GM19238 (cell line): ENCODE results near the gene NTSR2.
A peak's percentile ranks its signal among the peaks of the same experiment; 100 is the strongest.

Experiments
- DNase-seq: peaks from one replicate; pipeline ENCODE4 v3.0.0; 2011; ENCODE audit warnings: low spot score; ENCODE audit not compliant: insufficient read length

Gene NTSR2

DNA sequence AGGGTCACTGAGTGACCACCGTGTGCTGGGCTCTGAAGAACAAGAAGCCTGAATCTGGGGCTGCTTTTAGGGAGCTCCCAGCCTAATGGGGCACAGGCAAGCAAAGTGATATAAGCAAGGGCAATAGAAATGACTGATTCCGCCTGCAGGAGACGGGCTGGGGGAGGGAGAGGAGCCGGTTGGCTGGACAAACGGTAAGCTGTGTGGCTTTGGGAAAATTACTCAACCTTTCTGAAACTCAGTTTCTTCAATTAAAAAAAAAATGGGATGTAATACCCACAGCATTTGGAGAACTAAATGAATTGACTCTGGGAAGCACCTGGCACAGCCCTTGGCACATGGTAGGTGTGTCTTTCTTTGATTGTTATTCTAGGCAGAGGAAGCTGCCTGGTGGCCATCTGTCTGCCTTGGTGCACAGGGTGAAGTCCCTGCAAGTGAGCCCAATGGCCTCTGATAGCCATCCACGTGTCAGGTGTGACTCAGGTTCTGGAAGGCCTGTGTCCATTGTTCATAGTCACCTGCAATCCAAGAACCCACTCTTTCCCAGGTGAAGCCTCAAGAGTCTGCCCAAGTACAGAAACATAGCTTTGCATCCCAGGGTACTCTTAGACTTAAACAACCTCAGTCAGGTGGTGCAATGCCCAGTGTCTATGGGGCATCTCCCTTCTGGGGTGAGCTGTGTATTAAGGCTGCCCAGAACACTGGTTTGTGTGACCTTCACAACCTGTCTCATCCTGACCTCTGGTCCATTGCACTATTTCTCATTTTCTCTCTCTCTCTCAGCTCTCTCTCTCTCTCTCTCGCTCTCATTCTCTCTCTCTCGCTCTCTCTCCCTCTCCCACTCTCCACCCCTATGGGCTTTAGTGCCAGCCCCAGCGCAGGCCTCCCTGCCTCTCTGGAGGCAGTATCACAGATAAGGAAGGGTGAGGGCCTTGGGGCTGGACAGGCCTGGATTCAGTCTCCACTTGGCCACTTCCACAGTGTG is 30.0 kb upstream of the NTSR2 start:
- DNase-seq, result no peak

GRCh38 chr2:11698009-11698922 is 28.3 kb upstream of the NTSR2 start:
- no peak for DNase-seq

DNA sequence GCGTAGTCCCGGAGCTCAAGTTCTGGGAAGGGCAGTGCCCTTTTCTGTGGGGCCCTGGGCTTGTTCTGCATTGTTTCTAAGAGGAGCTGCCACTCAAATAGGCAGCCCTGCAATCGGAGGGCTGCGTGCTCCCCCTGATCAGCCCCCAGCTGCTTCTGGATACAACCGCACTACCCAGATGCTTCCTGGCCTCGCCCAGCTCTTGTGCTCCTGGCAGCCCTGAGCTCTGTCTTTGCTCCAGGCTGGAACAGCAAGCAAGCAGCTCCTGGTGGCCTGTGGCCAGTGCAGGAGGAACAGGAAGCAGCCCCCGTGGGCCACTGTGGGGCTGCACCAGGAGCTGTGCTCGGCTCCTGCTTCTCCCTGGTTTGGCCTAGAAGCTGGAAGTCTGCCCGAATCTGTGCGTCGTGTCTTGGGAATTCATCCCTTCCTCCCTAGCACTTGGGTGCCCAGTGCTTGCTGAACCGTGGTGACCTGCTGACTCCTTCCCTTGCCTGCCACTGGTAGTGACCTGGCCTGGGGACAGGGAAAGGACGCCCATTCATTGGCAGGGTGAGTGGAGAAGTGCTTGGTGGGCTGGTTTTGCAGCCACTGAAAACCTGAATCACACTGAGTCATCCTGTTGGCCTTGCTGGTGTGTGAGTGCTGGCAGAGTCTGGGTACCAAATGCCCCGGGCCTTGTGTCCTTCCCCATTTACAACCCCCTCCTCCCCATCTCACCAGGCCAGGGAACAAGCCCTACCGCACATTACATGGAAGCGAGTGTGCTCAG is 27.3 kb upstream of the NTSR2 start:
- DNase-seq, result no peak

DNA sequence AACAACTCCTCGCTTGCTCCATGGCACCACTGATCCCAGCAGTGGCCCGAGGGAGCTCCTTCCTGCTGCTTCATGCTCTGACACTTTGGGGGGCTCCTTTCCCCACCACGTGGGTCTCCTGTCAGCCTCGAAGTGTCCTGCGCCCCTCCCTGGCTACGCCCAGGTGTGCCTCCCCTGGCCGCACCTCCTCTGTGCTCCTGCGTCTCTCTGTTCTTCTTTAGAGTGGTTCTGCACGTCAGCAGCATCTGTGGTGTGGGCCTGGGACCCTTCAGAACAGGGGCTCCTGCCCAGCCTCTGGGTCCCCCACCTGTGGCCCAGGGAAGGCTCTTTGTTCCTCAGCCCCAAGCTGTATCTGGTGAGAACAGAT is 26.7 kb upstream of the NTSR2 start:
- DNase-seq, result no peak

DNA sequence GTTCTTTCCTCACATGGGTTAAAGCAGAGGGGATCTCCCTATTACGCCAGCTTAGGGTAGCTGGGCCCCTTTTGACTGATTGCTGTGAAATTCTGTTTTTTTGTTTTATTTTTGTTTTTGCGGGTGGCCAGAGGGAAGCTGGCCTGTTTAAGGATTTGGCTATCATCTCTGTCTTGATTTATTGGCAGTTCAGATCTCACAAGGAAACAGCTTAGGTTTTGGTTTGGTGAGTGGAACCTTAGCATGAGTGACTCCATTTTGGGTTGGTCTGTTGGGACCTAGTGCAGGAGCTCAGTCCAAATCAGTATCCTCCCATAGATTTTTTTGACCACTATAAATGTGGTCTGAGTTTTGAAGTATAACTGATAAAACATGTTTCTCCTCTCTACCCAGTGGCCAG is 25.6 kb upstream of the NTSR2 start:
- no peak for DNase-seq

- peak; percentile 57 for DNase-seq
Observed at GRCh38 chr2:11692966-11693521, 23.0 kb upstream of the NTSR2 start.

- no peak for DNase-seq
Observed at GRCh38 chr2:11691076-11691660, 21.2 kb upstream of the NTSR2 start.

DNA sequence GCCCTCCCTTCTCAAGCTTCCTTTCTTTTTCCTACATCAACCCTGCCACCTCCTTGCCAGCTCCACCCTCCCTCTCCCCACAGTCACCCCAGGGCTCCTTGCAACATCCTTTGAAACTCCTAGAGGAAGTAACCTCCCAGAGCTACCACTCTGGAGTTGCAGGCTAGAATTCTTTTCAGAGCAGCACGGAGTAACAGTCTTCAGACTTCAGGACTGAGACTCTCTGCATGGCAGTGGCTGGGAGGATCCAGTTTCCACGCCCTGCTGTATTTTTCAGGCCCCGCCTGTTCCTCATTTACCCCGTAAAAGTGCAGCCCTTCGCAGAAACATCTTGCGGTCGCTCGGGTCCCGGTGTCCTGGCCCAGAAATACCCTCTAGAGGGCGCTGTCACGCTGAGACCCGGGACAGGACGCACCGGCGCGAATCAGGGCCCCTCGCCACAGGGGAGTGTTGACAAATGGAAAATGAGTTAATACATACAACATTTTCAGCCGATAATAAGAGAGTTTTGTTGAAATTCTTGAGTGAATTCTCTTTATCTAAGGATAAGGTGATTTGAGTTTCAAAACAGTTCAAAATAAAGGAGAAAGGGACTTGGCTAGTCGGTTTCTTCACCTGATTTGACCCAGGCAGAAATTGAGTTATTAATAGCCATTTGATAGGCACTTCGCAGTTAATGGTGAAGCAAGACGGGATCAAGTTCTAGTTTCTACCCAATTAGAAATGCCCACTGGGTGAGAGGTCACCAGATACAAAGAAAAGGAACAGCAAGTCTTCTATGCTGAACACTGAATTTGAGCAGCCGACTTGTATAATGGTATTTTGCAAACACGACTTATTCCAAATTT is 18.5 kb upstream of the NTSR2 start:
- peak; percentile 61 for DNase-seq

DNA sequence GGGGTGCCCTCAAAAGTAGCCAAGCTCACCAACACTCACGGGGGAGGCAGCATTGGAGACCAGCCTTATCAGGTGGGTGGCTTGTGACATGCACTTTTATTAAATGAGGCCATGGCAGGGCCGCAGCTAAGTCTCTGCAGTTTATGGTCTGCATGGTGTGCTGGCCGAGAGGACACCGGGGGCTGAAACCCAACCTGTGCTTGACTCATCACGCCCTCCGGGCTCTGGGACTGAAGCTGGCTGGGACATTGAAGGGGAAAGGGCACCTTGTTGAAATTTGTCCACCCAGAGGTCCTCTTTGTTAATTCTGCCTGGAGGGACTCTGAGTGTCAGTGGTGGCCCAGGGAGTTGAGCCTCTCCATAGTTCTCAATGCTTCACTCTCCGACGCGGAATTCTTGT is 17.7 kb upstream of the NTSR2 start:
- DNase-seq, result no peak

- no peak for DNase-seq
Observed at GRCh38 chr2:11685906-11686470, 16.0 kb upstream of the NTSR2 start.

DNA sequence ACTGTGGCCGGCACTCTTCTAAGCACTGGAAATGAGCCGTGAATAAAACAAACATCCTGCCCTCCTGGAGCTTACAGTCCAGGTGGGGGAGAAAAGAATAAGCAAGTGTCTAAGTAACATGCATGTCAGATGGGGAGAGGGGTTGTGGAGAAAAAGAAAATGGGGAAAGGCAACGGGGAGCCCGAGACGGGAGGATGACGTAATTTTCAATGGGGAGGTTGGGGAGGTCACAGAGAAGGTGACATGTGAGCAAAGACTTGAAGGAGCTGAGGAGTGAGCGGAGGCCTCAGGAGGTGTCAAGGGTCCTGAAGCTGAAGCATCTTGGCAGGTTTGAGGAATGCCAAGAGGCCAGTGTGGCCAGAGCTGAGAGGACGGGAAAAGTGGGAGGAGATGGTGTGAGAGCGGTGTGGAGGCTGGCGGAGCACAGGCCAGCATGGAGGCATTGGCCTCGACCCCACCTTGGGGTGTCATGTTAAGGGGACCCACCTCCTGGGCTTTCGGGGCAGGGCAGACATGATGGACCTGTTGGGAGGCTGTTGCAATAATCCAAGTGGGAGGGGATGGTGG is 15.0 kb upstream of the NTSR2 start:
- no peak for DNase-seq

GRCh38 chr2:11683966-11684365 is 14.0 kb upstream of the NTSR2 start:
- DNase-seq, result no peak

DNA sequence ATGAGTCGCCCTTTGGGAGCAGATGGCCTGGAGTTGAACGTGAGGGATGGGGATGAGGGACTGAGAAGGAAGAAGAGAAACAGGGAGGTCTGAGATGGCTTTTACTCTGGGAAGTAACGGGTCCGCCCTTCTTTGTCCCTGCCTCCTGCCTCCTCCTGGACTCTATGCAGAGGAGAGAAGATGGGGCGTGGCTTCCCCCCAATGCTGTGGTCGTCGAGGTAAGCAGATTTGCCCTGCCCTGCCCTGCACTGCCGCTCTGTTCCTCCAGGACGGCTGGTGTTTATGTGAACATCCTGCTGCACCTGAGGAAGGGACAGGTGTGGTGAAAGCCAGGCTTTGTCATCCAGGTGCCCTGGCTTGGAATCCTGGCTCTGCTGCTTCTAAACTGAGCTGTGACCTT is 13.5 kb upstream of the NTSR2 start:
- DNase-seq, result no peak

DNA sequence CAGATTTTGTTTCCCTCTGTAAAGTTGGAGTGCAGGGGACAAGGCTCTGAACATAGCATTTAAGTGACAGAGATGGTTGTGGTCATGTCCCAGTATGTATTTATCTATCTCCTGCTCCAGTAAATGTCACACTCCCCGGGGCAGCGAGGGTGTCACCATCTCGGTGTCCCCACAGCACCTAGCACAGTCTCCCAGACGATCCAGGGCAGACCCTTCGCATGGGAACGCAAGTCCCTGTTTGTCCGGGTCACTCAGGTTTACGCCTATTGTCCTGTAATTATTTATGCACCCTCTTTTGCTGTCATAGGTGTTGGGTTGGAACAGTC is 12.6 kb upstream of the NTSR2 start:
- DNase-seq, result no peak

GRCh38 chr2:11681722-11682589 is 12.0 kb upstream of the NTSR2 start:
- DNase-seq, result peak; percentile 66

GRCh38 chr2:11680901-11681721 is 11.1 kb upstream of the NTSR2 start:
- DNase-seq, result no peak

DNA sequence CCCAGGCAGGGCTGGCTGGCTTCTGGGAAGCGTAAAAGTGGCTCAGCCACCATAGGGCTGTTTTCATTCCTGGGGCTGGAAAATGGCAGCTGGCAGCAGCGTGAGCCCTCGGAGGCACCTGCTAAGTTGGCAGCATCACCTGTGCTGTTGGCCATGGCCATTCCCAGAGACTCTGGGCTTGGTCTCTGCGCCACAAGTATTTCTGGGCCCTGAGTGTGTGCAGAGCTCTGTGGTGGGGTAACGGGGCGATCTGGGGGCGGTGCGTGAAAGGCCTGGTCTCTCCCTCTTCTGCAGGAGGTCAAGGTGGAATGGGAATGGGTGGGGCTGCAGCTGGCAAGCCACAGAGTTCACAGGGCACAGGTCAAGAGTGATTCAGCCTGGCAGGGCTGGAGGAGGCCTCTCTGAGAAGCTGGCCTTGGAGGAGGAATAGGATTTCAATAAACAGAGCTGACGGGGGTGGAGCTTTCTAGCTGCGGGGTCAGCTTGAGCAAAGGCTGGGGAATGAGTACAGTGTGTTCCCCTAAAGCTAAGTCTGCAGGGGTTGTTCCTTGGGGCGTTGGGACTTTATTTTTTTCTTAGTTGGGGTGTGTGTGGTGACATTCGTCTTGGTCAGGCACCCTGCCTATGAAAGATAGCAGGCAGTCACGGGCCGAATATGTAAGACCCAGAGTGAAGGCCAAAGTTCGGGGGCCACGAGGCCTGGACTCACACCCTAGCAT is 10.3 kb upstream of the NTSR2 start:
- no peak for DNase-seq
